HPDE6-E6E7 (cell line): ENCODE results near the gene CNTLN.
A peak's percentile ranks its signal among the peaks of the same experiment; 100 is the strongest.
"Not testable (repeated sequence)": the region's sequence is repeated elsewhere in the genome, so short reads cannot be mapped to it uniquely, and the experiment has no call there.

ENCODE experiments used
- DNase-seq: peaks from one replicate; pipeline ENCODE4 v3.0.0; 2011; ENCODE audit warnings: missing footprints; ENCODE audit errors: extremely low spot score

The CNTLN gene

GRCh38 chr9:17422994-17423680, 288.3 kb downstream of the CNTLN start:
- no peak for DNase-seq

- DNase-seq = no peak
Measured at GRCh38 chr9:17423681-17424011, 288.8 kb downstream of the CNTLN start.

- no peak for DNase-seq
Measured at GRCh38 chr9:17425384-17425783, 290.5 kb downstream of the CNTLN start.

- no peak for DNase-seq
Measured at GRCh38 chr9:17433526-17433925, 298.7 kb downstream of the CNTLN start.

GRCh38 chr9:17436854-17437253, 302.0 kb downstream of the CNTLN start:
- no peak for DNase-seq

- DNase-seq = no peak
Measured at GRCh38 chr9:17437813-17438212, 303.0 kb downstream of the CNTLN start.

- DNase-seq = not testable (repeated sequence)
Measured at GRCh38 chr9:17445126-17445525, 310.3 kb downstream of the CNTLN start.

GRCh38 chr9:17453751-17454150, 318.9 kb downstream of the CNTLN start:
- DNase-seq = no peak

GRCh38 chr9:17462869-17463464, 328.1 kb downstream of the CNTLN start:
- peak; percentile 4 for DNase-seq

GRCh38 chr9:17470036-17470813, 335.4 kb downstream of the CNTLN start:
- no peak for DNase-seq

GRCh38 chr9:17472126-17472525, 337.3 kb downstream of the CNTLN start:
- DNase-seq = no peak

- no peak for DNase-seq
Measured at GRCh38 chr9:17476401-17476800, 341.6 kb downstream of the CNTLN start.

- no peak for DNase-seq
Measured at GRCh38 chr9:17477816-17478215, 343.0 kb downstream of the CNTLN start.

- no peak for DNase-seq
Measured at GRCh38 chr9:17480966-17481365, 346.1 kb downstream of the CNTLN start.

GRCh38 chr9:17481565-17481964, 346.7 kb downstream of the CNTLN start:
- no peak for DNase-seq

GRCh38 chr9:17484906-17485305, 350.1 kb downstream of the CNTLN start:
- DNase-seq = no peak

GRCh38 chr9:17486396-17486795, 351.6 kb downstream of the CNTLN start:
- DNase-seq = no peak

- DNase-seq = no peak
Measured at GRCh38 chr9:17487467-17487866, 352.6 kb downstream of the CNTLN start.

GRCh38 chr9:17488662-17489061, 353.8 kb downstream of the CNTLN start:
- no peak for DNase-seq

GRCh38 chr9:17490110-17490509, 355.3 kb downstream of the CNTLN start:
- no peak for DNase-seq

GRCh38 chr9:17491780-17492179, 356.9 kb downstream of the CNTLN start:
- no peak for DNase-seq

GRCh38 chr9:17503196-17503595, 368.4 kb downstream of the CNTLN start:
- DNase-seq = no peak

- DNase-seq = no peak
Measured at GRCh38 chr9:17509151-17509550, 374.3 kb downstream of the CNTLN start.
